Measurements from ENCODE around the gene CFAP46.

The CFAP46 gene

GRCh38 chr10:132862485-132863420, 79.6 kb downstream of the CFAP46 start:
- Histone ChIP-seq H3K36me3 (ENCODE audit: control insufficient read depth in 2 of 2, insufficient read depth in 2 of 2, low read length in 2 of 2) (no peaks in the 10 kb centered on the region), H3K4me1 (ENCODE audit: control insufficient read depth, insufficient read depth, low read length) (no peaks in the 10 kb centered on the region), H3K4me3 (ENCODE audit: low read length in 2 of 2) (no peak overlapping the region), H3K9ac (ENCODE audit: low read length in 2 of 2) (no peak overlapping the region), H3K27me3 (ENCODE audit: control insufficient read depth in 1 of 2, insufficient read depth in 2 of 2, low read length in 2 of 2) (peaks cover 2 to 11% of the 10 kb centered on the region in 2 donors), H3K9me3 (ENCODE audit: control insufficient read depth in 2 of 2, low read length in 2 of 2) (no peaks in the 10 kb centered on the region), H3K27ac (ENCODE audit: low read length) (no peak overlapping the region)

GRCh38 chr10:132861884-132862461, 80.4 kb downstream of the CFAP46 start:
- Histone ChIP-seq H3K36me3 (ENCODE audit: control insufficient read depth in 2 of 2, insufficient read depth in 2 of 2, low read length in 2 of 2) (no peaks in the 10 kb centered on the region), H3K27me3 (ENCODE audit: control insufficient read depth in 1 of 2, insufficient read depth in 2 of 2, low read length in 2 of 2) (peaks cover 2 to 11% of the 10 kb centered on the region in 2 donors), H3K4me1 (ENCODE audit: control insufficient read depth, insufficient read depth, low read length) (no peaks in the 10 kb centered on the region), H3K9me3 (ENCODE audit: control insufficient read depth in 2 of 2, low read length in 2 of 2) (peaks cover 0 to 3% of the 10 kb centered on the region in 2 donors), H3K9ac (ENCODE audit: low read length in 2 of 2) (no peak overlapping the region), H3K27ac (ENCODE audit: low read length) (no peak overlapping the region), H3K4me3 (ENCODE audit: low read length in 2 of 2) (no peak overlapping the region)

- Histone ChIP-seq H3K4me1 (ENCODE audit: control insufficient read depth, insufficient read depth, low read length) (no peaks in the 10 kb centered on the region), H3K9ac (ENCODE audit: low read length in 2 of 2) (no peak overlapping the region), H3K36me3 (ENCODE audit: control insufficient read depth in 2 of 2, insufficient read depth in 2 of 2, low read length in 2 of 2) (no peaks in the 10 kb centered on the region), H3K4me3 (ENCODE audit: low read length in 2 of 2) (no peak overlapping the region), H3K27me3 (ENCODE audit: control insufficient read depth in 1 of 2, insufficient read depth in 2 of 2, low read length in 2 of 2) (peaks cover 2 to 12% of the 10 kb centered on the region in 2 donors), H3K27ac (ENCODE audit: low read length) (no peak overlapping the region), H3K9me3 (ENCODE audit: control insufficient read depth in 2 of 2, low read length in 2 of 2) (peaks cover 0 to 6% of the 10 kb centered on the region in 2 donors)
Measured at GRCh38 chr10:132861116-132861691, 81.2 kb downstream of the CFAP46 start.

- Histone ChIP-seq H3K4me3 (ENCODE audit: low read length in 2 of 2) (no peak overlapping the region), H3K27ac (ENCODE audit: low read length) (no peak overlapping the region), H3K9ac (ENCODE audit: low read length in 2 of 2) (no peak overlapping the region), H3K4me1 (ENCODE audit: control insufficient read depth, insufficient read depth, low read length) (no peaks in the 10 kb centered on the region), H3K36me3 (ENCODE audit: control insufficient read depth in 2 of 2, insufficient read depth in 2 of 2, low read length in 2 of 2) (no peaks in the 10 kb centered on the region), H3K27me3 (ENCODE audit: control insufficient read depth in 1 of 2, insufficient read depth in 2 of 2, low read length in 2 of 2) (peaks cover 2 to 12% of the 10 kb centered on the region in 2 donors), H3K9me3 (ENCODE audit: control insufficient read depth in 2 of 2, low read length in 2 of 2) (peaks cover 3 to 12% of the 10 kb centered on the region in 2 donors)
Measured at GRCh38 chr10:132860532-132860931, 81.8 kb downstream of the CFAP46 start.

- H3K9ac ChIP-seq (ENCODE audit: low read length in 2 of 2) = no peak overlapping the region
- no peaks in the 10 kb centered on the region for H3K4me1 ChIP-seq (ENCODE audit: control insufficient read depth, insufficient read depth, low read length)
- H3K4me3 ChIP-seq (ENCODE audit: low read length in 2 of 2) = no peak overlapping the region
- peaks cover 2 to 12% of the 10 kb centered on the region in 2 donors for H3K27me3 ChIP-seq (ENCODE audit: control insufficient read depth in 1 of 2, insufficient read depth in 2 of 2, low read length in 2 of 2)
- H3K36me3 ChIP-seq (ENCODE audit: control insufficient read depth in 2 of 2, insufficient read depth in 2 of 2, low read length in 2 of 2) = no peaks in the 10 kb centered on the region
- no peak overlapping the region for H3K27ac ChIP-seq (ENCODE audit: low read length)
- H3K9me3 ChIP-seq (ENCODE audit: control insufficient read depth in 2 of 2, low read length in 2 of 2) = peaks cover 3 to 12% of the 10 kb centered on the region in 2 donors
Measured at GRCh38 chr10:132859084-132859855, 83.1 kb downstream of the CFAP46 start.

- H3K4me1 ChIP-seq (ENCODE audit: control insufficient read depth, insufficient read depth, low read length) = no peaks in the 10 kb centered on the region
- no peak overlapping the region for H3K4me3 ChIP-seq (ENCODE audit: low read length in 2 of 2)
- H3K27me3 ChIP-seq (ENCODE audit: control insufficient read depth in 1 of 2, insufficient read depth in 2 of 2, low read length in 2 of 2) = peaks cover 2 to 8% of the 10 kb centered on the region in 2 donors
- no peaks in the 10 kb centered on the region for H3K36me3 ChIP-seq (ENCODE audit: control insufficient read depth in 2 of 2, insufficient read depth in 2 of 2, low read length in 2 of 2)
- H3K27ac ChIP-seq (ENCODE audit: low read length) = no peak overlapping the region
- H3K9me3 ChIP-seq (ENCODE audit: control insufficient read depth in 2 of 2, low read length in 2 of 2) = peaks cover 3 to 12% of the 10 kb centered on the region in 2 donors
- H3K9ac ChIP-seq (ENCODE audit: low read length in 2 of 2) = no peak overlapping the region
Measured at GRCh38 chr10:132858121-132859081, 84.0 kb downstream of the CFAP46 start.

GRCh38 chr10:132856869-132857524, 85.4 kb downstream of the CFAP46 start:
- no peak overlapping the region for H3K9ac ChIP-seq (ENCODE audit: low read length in 2 of 2)
- peaks cover 7 to 12% of the 10 kb centered on the region in 2 donors for H3K9me3 ChIP-seq (ENCODE audit: control insufficient read depth in 2 of 2, low read length in 2 of 2)
- H3K27ac ChIP-seq (ENCODE audit: low read length) = no peak overlapping the region
- peaks cover 0 to 6% of the 10 kb centered on the region in 2 donors for H3K27me3 ChIP-seq (ENCODE audit: control insufficient read depth in 1 of 2, insufficient read depth in 2 of 2, low read length in 2 of 2)
- H3K4me3 ChIP-seq (ENCODE audit: low read length in 2 of 2) = no peak overlapping the region
- H3K36me3 ChIP-seq (ENCODE audit: control insufficient read depth in 2 of 2, insufficient read depth in 2 of 2, low read length in 2 of 2) = no peaks in the 10 kb centered on the region
- no peaks in the 10 kb centered on the region for H3K4me1 ChIP-seq (ENCODE audit: control insufficient read depth, insufficient read depth, low read length)

- H3K27ac ChIP-seq (ENCODE audit: low read length) = no peak overlapping the region
- no peaks in the 10 kb centered on the region for H3K4me1 ChIP-seq (ENCODE audit: control insufficient read depth, insufficient read depth, low read length)
- no peak overlapping the region for H3K9ac ChIP-seq (ENCODE audit: low read length in 2 of 2)
- H3K27me3 ChIP-seq (ENCODE audit: control insufficient read depth in 1 of 2, insufficient read depth in 2 of 2, low read length in 2 of 2) = peaks cover 0 to 2% of the 10 kb centered on the region in 2 donors
- H3K4me3 ChIP-seq (ENCODE audit: low read length in 2 of 2) = no peak overlapping the region
- no peaks in the 10 kb centered on the region for H3K36me3 ChIP-seq (ENCODE audit: control insufficient read depth in 2 of 2, insufficient read depth in 2 of 2, low read length in 2 of 2)
- peaks cover 7 to 12% of the 10 kb centered on the region in 2 donors for H3K9me3 ChIP-seq (ENCODE audit: control insufficient read depth in 2 of 2, low read length in 2 of 2)
Measured at GRCh38 chr10:132855889-132856288, 86.5 kb downstream of the CFAP46 start.

GRCh38 chr10:132851451-132851850, 90.9 kb downstream of the CFAP46 start:
- peaks cover 9 to 11% of the 10 kb centered on the region in 2 donors for H3K27me3 ChIP-seq (ENCODE audit: control insufficient read depth in 1 of 2, insufficient read depth in 2 of 2, low read length in 2 of 2)
- no peak overlapping the region for H3K27ac ChIP-seq (ENCODE audit: low read length)
- H3K36me3 ChIP-seq (ENCODE audit: control insufficient read depth in 2 of 2, insufficient read depth in 2 of 2, low read length in 2 of 2) = no peaks in the 10 kb centered on the region
- H3K4me1 ChIP-seq (ENCODE audit: control insufficient read depth, insufficient read depth, low read length) = no peaks in the 10 kb centered on the region
- H3K4me3 ChIP-seq (ENCODE audit: low read length in 2 of 2) = no peak overlapping the region
- H3K9ac ChIP-seq (ENCODE audit: low read length in 2 of 2) = no peak overlapping the region
- peaks cover 6 to 7% of the 10 kb centered on the region in 2 donors for H3K9me3 ChIP-seq (ENCODE audit: control insufficient read depth in 2 of 2, low read length in 2 of 2)
